Chondrocyte (in vitro differentiated cells): ENCODE results near the gene TMEM25. TPM values are rescaled to one million over a fixed set of nuclear protein-coding genes. Genes with fewer than 3 reads are reported as not detected.

ENCODE experiments used
- DNase-seq: peaks from one replicate; pipeline ENCODE4 v3.0.0; 2021; ENCODE audit warnings: mixed read lengths, low spot score
- H3K27ac Mint-ChIP-seq: one replicate; pipeline ENCODE4 v1.8.0; 2021; ENCODE audit warnings: mild to moderate bottlenecking, moderate library complexity, mixed read lengths; ENCODE audit not compliant: unreplicated experiment
- H3K27me3 Mint-ChIP-seq: 2 replicates; pipeline ENCODE4 v1.8.0; 2021; ENCODE audit warnings: low read depth, mixed read lengths
- H3K36me3 Mint-ChIP-seq: 2 replicates; pipeline ENCODE4 v1.8.0; 2021; ENCODE audit warnings: low read depth, mixed read lengths
- H3K4me1 Mint-ChIP-seq: 2 replicates; pipeline ENCODE4 v1.8.0; 2021; ENCODE audit warnings: low read depth, mild to moderate bottlenecking, mixed read lengths
- H3K4me3 Mint-ChIP-seq: one replicate; pipeline ENCODE4 v1.8.0; 2021; ENCODE audit warnings: mild to moderate bottlenecking, moderate library complexity, mixed read lengths; ENCODE audit not compliant: unreplicated experiment
- H3K9me3 Mint-ChIP-seq: 2 replicates; pipeline ENCODE4 v1.8.0; 2021; ENCODE audit warnings: low read depth, mixed read lengths
- CTCF ChIP-seq: fragments of 200-600 bp; sonication (generic); IDR thresholded peaks from 2 replicates; pipeline ENCODE4 v1.5.0; 2021; ENCODE audit warnings: antibody characterized with exemption, mild to moderate bottlenecking, moderate library complexity
- total RNA-seq: library from RNA; stranded (reverse); gene quantifications from 3 replicates; pipeline ENCODE4 v1.2.1, GENCODE V29; 2021

The TMEM25 gene
- total RNA-seq, 1 donor from 2014 or later = 26.3 TPM

GRCh38 chr11:118547132-118547531 lies 16.1 kb downstream of the TMEM25 start:
- Mint-ChIP-seq H3K4me3 (no peak overlapping the region), H3K27ac (peak overlapping the region; percentile 5), H3K9me3 (no peaks in the 10 kb centered on the region), H3K27me3 (no peaks in the 10 kb centered on the region), H3K36me3 (peaks cover 11% of the 10 kb centered on the region), H3K4me1 (no peaks in the 10 kb centered on the region)
- no peak for TF ChIP-seq CTCF
- no peak for DNase-seq

DNA sequence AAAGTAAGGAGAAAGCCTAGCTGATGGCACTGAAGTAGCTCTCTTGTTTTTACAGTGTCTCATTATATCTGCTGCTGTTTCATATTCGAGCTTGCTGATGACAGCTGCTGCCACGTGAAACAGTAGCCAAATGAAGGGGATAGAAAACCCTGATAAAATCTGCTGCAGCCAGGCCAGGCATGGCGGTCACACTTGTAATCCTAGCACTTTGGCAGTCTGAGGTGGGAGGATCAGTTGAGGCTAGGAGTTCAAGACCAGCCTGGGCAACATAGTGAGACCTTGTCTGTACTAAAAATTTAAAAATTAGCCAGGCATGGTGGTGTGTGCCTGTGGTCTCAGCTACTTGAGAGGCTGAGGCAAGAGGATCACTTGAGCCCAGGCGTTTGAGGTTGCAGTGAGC lies 21.3 kb downstream of the TMEM25 start:
- no peak for DNase-seq
- no peaks in the 10 kb centered on the region for H3K9me3 Mint-ChIP-seq
- no peak overlapping the region for H3K27ac Mint-ChIP-seq

DNA sequence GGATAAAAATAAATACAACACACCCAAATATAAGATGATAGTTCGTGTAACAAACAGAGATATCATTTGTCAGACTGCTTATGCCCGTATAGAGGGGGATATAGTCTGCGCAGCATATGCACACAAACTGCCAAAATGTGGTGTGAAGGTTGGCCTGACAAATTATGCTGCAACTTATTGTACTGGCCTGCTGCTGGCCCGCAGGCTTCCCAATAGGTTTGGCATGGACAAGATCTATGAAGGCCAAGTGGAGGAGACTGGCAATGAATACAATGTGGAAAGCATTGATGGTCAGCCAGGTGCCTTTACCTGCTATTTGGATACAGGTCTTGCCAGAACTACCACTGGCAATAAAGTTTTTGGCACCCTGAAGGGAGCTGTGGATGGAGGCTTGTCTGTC lies 29.8 kb downstream of the TMEM25 start:
- no peak overlapping the region for H3K4me3 Mint-ChIP-seq
- H3K27me3 Mint-ChIP-seq = no peaks in the 10 kb centered on the region
- DNase-seq = no peak
- no peak for TF ChIP-seq CTCF
- peaks cover 6% of the 10 kb centered on the region for H3K36me3 Mint-ChIP-seq
- H3K4me1 Mint-ChIP-seq = peaks cover 12% of the 10 kb centered on the region
- no peak overlapping the region for H3K27ac Mint-ChIP-seq
- H3K9me3 Mint-ChIP-seq = no peaks in the 10 kb centered on the region

More for the DNA sequence above, 21.3 kb downstream of the TMEM25 start:
- H3K4me1 Mint-ChIP-seq = no peaks in the 10 kb centered on the region
- no peak for TF ChIP-seq CTCF
- no peaks in the 10 kb centered on the region for H3K27me3 Mint-ChIP-seq
- no peak overlapping the region for H3K4me3 Mint-ChIP-seq
- H3K36me3 Mint-ChIP-seq = peaks cover 12% of the 10 kb centered on the region

- Mint-ChIP-seq H3K27ac (no peak overlapping the region), H3K36me3 (no peaks in the 10 kb centered on the region), H3K4me1 (peaks cover 16% of the 10 kb centered on the region), H3K27me3 (no peaks in the 10 kb centered on the region), H3K9me3 (no peaks in the 10 kb centered on the region), H3K4me3 (peak overlapping the region; percentile 49)
- no peak for DNase-seq
- TF ChIP-seq CTCF = no peak
These were observed 34.1 kb downstream of the TMEM25 start for GRCh38 chr11:118565051-118565450.

DNA sequence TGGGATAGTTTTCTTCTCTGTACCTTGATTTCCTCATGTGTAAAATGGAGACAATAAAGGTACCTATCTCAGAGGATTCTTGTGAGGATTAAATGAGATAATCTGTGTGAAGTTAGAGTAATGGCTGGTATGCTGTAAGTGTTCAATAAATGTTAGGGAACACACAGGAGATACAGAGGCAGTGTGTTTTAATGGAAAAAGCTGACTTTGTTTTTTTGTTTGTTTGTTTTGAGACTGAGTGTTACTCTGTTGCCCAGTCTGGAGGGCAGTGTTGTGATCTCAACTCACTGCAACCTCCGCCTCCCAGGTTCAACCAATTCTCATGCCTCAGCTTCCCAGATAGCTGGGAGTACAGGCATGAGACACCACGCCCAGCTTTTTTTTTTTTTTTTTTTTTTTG lies 38.7 kb downstream of the TMEM25 start:
- Mint-ChIP-seq H3K27me3 (no peaks in the 10 kb centered on the region), H3K9me3 (no peaks in the 10 kb centered on the region), H3K4me1 (peaks cover 37% of the 10 kb centered on the region), H3K4me3 (no peak overlapping the region), H3K36me3 (peaks cover 2% of the 10 kb centered on the region), H3K27ac (no peak overlapping the region)
- TF ChIP-seq CTCF = no peak
- no peak for DNase-seq
